ENCODE data around the gene C22orf15. TPM values are rescaled to one million over a fixed set of nuclear protein-coding genes. Genes with fewer than 3 reads are reported as not detected.

Gene C22orf15
- total RNA-seq, 1 donor from 2014 or later, result not detected

- H3K9me3 Mint-ChIP-seq (ENCODE audit: low read depth), result no peaks in the 10 kb centered on the region
- no peaks in the 10 kb centered on the region for H3K27me3 Mint-ChIP-seq (ENCODE audit: low read depth)
- TF ChIP-seq CTCF (IDR thresholded peaks at IDR 0.05), result no peak
- H3K36me3 Mint-ChIP-seq (ENCODE audit: low read depth), result peaks cover 46% of the 10 kb centered on the region
- peaks cover 11% of the 10 kb centered on the region for H3K4me1 Mint-ChIP-seq (ENCODE audit: low read depth)
- H3K4me3 Mint-ChIP-seq (ENCODE audit: unreplicated experiment), result no peak overlapping the region
- peak; percentile 78 for DNase-seq (ENCODE audit: low spot score)
- no peak overlapping the region for H3K27ac Mint-ChIP-seq (ENCODE audit: unreplicated experiment)
Measured at GRCh38 chr22:23800297-23801237, 37.8 kb downstream of the C22orf15 start.

GRCh38 chr22:23801238-23801821 is 38.5 kb downstream of the C22orf15 start:
- H3K4me1 Mint-ChIP-seq (ENCODE audit: low read depth), result peaks cover 5% of the 10 kb centered on the region
- peak; percentile 49 for DNase-seq (ENCODE audit: low spot score)
- TF ChIP-seq CTCF (IDR thresholded peaks at IDR 0.05), result no peak
- H3K36me3 Mint-ChIP-seq (ENCODE audit: low read depth), result peaks cover 46% of the 10 kb centered on the region
- no peak overlapping the region for H3K27ac Mint-ChIP-seq (ENCODE audit: unreplicated experiment)
- H3K9me3 Mint-ChIP-seq (ENCODE audit: low read depth), result no peaks in the 10 kb centered on the region
- no peaks in the 10 kb centered on the region for H3K27me3 Mint-ChIP-seq (ENCODE audit: low read depth)
- no peak overlapping the region for H3K4me3 Mint-ChIP-seq (ENCODE audit: unreplicated experiment)

- peak; percentile 48 for DNase-seq (ENCODE audit: low spot score)
- no peak overlapping the region for H3K4me3 Mint-ChIP-seq (ENCODE audit: unreplicated experiment)
- peaks cover 43% of the 10 kb centered on the region for H3K36me3 Mint-ChIP-seq (ENCODE audit: low read depth)
- H3K27ac Mint-ChIP-seq (ENCODE audit: unreplicated experiment), result no peak overlapping the region
- TF ChIP-seq CTCF (IDR thresholded peaks at IDR 0.05), result no peak
- H3K9me3 Mint-ChIP-seq (ENCODE audit: low read depth), result no peaks in the 10 kb centered on the region
- no peaks in the 10 kb centered on the region for H3K27me3 Mint-ChIP-seq (ENCODE audit: low read depth)
- no peaks in the 10 kb centered on the region for H3K4me1 Mint-ChIP-seq (ENCODE audit: low read depth)
Measured at GRCh38 chr22:23801886-23802377, 39.1 kb downstream of the C22orf15 start.

GRCh38 chr22:23803001-23803819 is 40.4 kb downstream of the C22orf15 start:
- Mint-ChIP-seq H3K36me3 (ENCODE audit: low read depth) (peaks cover 48% of the 10 kb centered on the region), H3K27ac (ENCODE audit: unreplicated experiment) (peak overlapping the region; percentile 57), H3K4me3 (ENCODE audit: unreplicated experiment) (no peak overlapping the region), H3K27me3 (ENCODE audit: low read depth) (no peaks in the 10 kb centered on the region), H3K4me1 (ENCODE audit: low read depth) (no peaks in the 10 kb centered on the region), H3K9me3 (ENCODE audit: low read depth) (no peaks in the 10 kb centered on the region)
- no peak for TF ChIP-seq CTCF (IDR thresholded peaks at IDR 0.05)
- DNase-seq (ENCODE audit: low spot score), result peak; percentile 74
